SK-MEL-5 (cell line): ENCODE results near the gene SET. TPM values are rescaled to one million over a fixed set of nuclear protein-coding genes. Genes with fewer than 3 reads are reported as not detected.

ENCODE experiments used
- DNase-seq: peaks from one replicate; pipeline ENCODE4 v3.0.0-alpha.2; 2016; ENCODE audit warnings: low read depth, low spot score
- in situ Hi-C: cut with HindIII; loops from 2 replicates; pipeline ENCODE4 v1.10.0; 2016; ENCODE audit warnings: low sequenced_read_pairs, high pct_unique_total_duplicates, low pct_unique_long_range_greater_than_20kb
- total RNA-seq: library from RNA; depleted of rRNA; stranded (reverse); fragments of >200 nt; shearing (Covaris generic); gene quantifications from 2 replicates; pipeline ENCODE4 v1.2.3, GENCODE V29; 2014

Gene SET
- total RNA-seq, 1 experiment from 2014 or later = 797 TPM

GRCh38 chr9:128705051-128705965 is 16.3 kb downstream of the SET start:
- in situ Hi-C loops = no loop called here
- DNase-seq = no peak

GRCh38 chr9:128706045-128706444 is 17.0 kb downstream of the SET start:
- DNase-seq = no peak
- in situ Hi-C loops = no loop called here

- DNase-seq = no peak
- in situ Hi-C loops = no loop called here
These were observed 17.8 kb downstream of the SET start for GRCh38 chr9:128706671-128707381.

GRCh38 chr9:128707446-128707845 is 18.4 kb downstream of the SET start:
- no peak for DNase-seq
- in situ Hi-C loops = no loop called here

- in situ Hi-C loops = no loop called here
- no peak for DNase-seq
These were observed 23.7 kb downstream of the SET start for GRCh38 chr9:128712451-128713410.

GRCh38 chr9:128713411-128713780 is 24.4 kb downstream of the SET start:
- DNase-seq = no peak
- in situ Hi-C loops = no loop called here

GRCh38 chr9:128713941-128714573 is 25.0 kb downstream of the SET start:
- in situ Hi-C loops = no loop called here
- DNase-seq = no peak

GRCh38 chr9:128714586-128715435 is 25.8 kb downstream of the SET start:
- no peak for DNase-seq
- in situ Hi-C loops = no loop called here

- in situ Hi-C loops = no loop called here
- no peak for DNase-seq
These were observed 26.4 kb downstream of the SET start for GRCh38 chr9:128715436-128715750.

GRCh38 chr9:128716581-128717254 is 27.7 kb downstream of the SET start:
- no peak for DNase-seq
- in situ Hi-C loops = no loop called here

- no peak for DNase-seq
- in situ Hi-C loops = no loop called here
These were observed 29.0 kb downstream of the SET start for GRCh38 chr9:128718047-128718446.

- DNase-seq = no peak
- in situ Hi-C loops = no loop called here
These were observed 29.5 kb downstream of the SET start for GRCh38 chr9:128718475-128718874.

GRCh38 chr9:128719919-128720605 is 31.0 kb downstream of the SET start:
- in situ Hi-C loops = no loop called here
- no peak for DNase-seq

GRCh38 chr9:128720841-128721486 is 31.9 kb downstream of the SET start:
- in situ Hi-C loops = no loop called here
- no peak for DNase-seq

GRCh38 chr9:128721487-128722010 is 32.5 kb downstream of the SET start:
- DNase-seq = no peak
- in situ Hi-C loops = no loop called here
